Measurements from ENCODE around the gene RAD51D. TPM values are rescaled to one million over a fixed set of nuclear protein-coding genes. Genes with fewer than 3 reads are reported as not detected.

Gene RAD51D
- polyA plus RNA-seq, 1 experiment = 14.3 TPM

DNA sequence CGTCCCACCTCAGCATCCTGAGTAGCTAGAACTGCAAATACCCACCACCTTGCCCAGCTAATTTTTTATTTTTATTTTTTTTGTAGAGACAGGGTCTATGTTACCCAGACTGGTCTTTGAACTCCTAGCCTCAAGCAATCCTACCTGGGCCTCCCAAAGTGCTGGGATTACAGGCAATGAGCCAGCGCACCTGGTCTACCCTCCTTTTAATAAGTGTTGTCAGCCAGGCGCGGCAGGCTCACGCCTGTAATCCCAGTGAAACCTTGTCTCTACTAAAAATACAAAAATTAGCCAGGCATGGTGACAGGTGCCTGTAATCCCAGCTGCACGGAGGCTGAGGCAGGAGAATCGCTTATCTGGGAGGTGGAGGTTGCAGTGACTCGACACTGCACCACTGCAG is 75.5 kb downstream of the RAD51D start:
- ChIA-PET POLR2A (no interaction called here), CTCF (no interaction called here)
- TF ChIP-seq, protein P1, sequence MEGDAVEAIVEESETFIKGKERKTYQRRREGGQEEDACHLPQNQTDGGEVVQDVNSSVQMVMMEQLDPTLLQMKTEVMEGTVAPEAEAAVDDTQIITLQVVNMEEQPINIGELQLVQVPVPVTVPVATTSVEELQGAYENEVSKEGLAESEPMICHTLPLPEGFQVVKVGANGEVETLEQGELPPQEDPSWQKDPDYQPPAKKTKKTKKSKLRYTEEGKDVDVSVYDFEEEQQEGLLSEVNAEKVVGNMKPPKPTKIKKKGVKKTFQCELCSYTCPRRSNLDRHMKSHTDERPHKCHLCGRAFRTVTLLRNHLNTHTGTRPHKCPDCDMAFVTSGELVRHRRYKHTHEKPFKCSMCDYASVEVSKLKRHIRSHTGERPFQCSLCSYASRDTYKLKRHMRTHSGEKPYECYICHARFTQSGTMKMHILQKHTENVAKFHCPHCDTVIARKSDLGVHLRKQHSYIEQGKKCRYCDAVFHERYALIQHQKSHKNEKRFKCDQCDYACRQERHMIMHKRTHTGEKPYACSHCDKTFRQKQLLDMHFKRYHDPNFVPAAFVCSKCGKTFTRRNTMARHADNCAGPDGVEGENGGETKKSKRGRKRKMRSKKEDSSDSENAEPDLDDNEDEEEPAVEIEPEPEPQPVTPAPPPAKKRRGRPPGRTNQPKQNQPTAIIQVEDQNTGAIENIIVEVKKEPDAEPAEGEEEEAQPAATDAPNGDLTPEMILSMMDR (IDR thresholded peaks at IDR 0.05; ENCODE audit: low read depth, low read length) = no peak
- Histone ChIP-seq H3K9me3 (ENCODE audit: control insufficient read depth, insufficient read depth, low read length) (no peaks in the 10 kb centered on the region), H3K4me3 (ENCODE audit: low read depth, low read length) (no peak overlapping the region), H3K27me3 (ENCODE audit: control insufficient read depth, insufficient read depth, low read length) (no peaks in the 10 kb centered on the region), H3K27ac (ENCODE audit: low read depth, low read length) (no peak overlapping the region)
- no peak for DNase-seq (ENCODE audit: low read depth, low spot score)

Small RNAs within 50 kb of the gene (small RNA-seq; reads per million reads assigned to genes)
- gene AC004223.1 (ENCODE audit: insufficient read length, low read depth) = not detected
- gene RNU6-840P (ENCODE audit: insufficient read length, low read depth) = not detected

Other genes with a start within 250 kb of the RAD51D start
- 1.9 and 2.3 TPM in 2 replicates for gene CCT6B, start 158.4 kb downstream of the RAD51D start, polyA plus RNA-seq (2011; rRNA removed)
- 6.9 and 9.4 TPM in 2 replicates for gene ZNF830, start 158.3 kb downstream of the RAD51D start, polyA plus RNA-seq (2011; rRNA removed)
- gene LIG3, start 139.3 kb downstream of the RAD51D start, polyA plus RNA-seq (2011; rRNA removed) = 32.6 and 34.2 TPM in 2 replicates
- 11.0 and 14.4 TPM in 2 replicates for gene RFFL, start 56.2 kb downstream of the RAD51D start, polyA plus RNA-seq (2011; rRNA removed)
- 0.09 TPM in 1 of 2 replicates, not detected in the other for gene FNDC8, start 1.8 kb upstream of the RAD51D start, polyA plus RNA-seq (2011; rRNA removed)
- gene NLE1, start 22.4 kb upstream of the RAD51D start, polyA plus RNA-seq (2011; rRNA removed) = 10.5 and 14.0 TPM in 2 replicates
- gene UNC45B, start 28.0 kb upstream of the RAD51D start, polyA plus RNA-seq (2011; rRNA removed) = not detected in 2 replicates
- gene SLC35G3, start 74.5 kb upstream of the RAD51D start, polyA plus RNA-seq (2011; rRNA removed) = not detected in 2 replicates
- gene SLFN5, start 123.2 kb upstream of the RAD51D start, polyA plus RNA-seq (2011; rRNA removed) = 64.2 and 69.0 TPM in 2 replicates